Fibroblast of peridontal ligament (primary cell): ENCODE data around the gene MVK.
A peak's percentile ranks its signal among the peaks of the same experiment; 100 is the strongest.

Source experiments
- DNase-seq: peaks from one replicate; pipeline ENCODE4 v3.0.0-alpha.2; 2010; ENCODE audit errors: extremely low read depth

Gene MVK

GRCh38 chr12:109573029-109573913 lies at the start of gene MVK, which contains the start of gene MMAB:
Gene MVK, plus strand, starts transcription at chr12:109573794. Its CDS starts 1,029 bp downstream, at chr12:109574823.
Gene MMAB, minus strand, starts transcription at chr12:109573504. Its CDS starts 24 bp downstream, at chr12:109573480.
- DNase-seq = peak; percentile 99

- no peak for DNase-seq
Measured at GRCh38 chr12:109524466-109525278, 48.9 kb upstream of the MVK start.

GRCh38 chr12:109525279-109525585 lies 48.4 kb upstream of the MVK start:
- no peak for DNase-seq

GRCh38 chr12:109527489-109528123 lies 46.0 kb upstream of the MVK start:
- DNase-seq = no peak

- no peak for DNase-seq
Measured at GRCh38 chr12:109529691-109530640, 43.6 kb upstream of the MVK start.

GRCh38 chr12:109531411-109531810 lies 42.2 kb upstream of the MVK start:
- DNase-seq = no peak

- no peak for DNase-seq
Measured at GRCh38 chr12:109532721-109533486, 40.7 kb upstream of the MVK start.

GRCh38 chr12:109533487-109533740 lies 40.2 kb upstream of the MVK start:
- DNase-seq = no peak

GRCh38 chr12:109534456-109534855 lies 39.1 kb upstream of the MVK start:
- DNase-seq = no peak

- DNase-seq = no peak
Measured at GRCh38 chr12:109535231-109535862, 38.2 kb upstream of the MVK start.

GRCh38 chr12:109535863-109536250 lies 37.7 kb upstream of the MVK start:
- no peak for DNase-seq

- no peak for DNase-seq
Measured at GRCh38 chr12:109537136-109537535, 36.5 kb upstream of the MVK start.

- DNase-seq = no peak
Measured at GRCh38 chr12:109538191-109538863, 35.3 kb upstream of the MVK start.

GRCh38 chr12:109539508-109539907 lies 34.1 kb upstream of the MVK start:
- DNase-seq = peak; percentile 32

GRCh38 chr12:109540526-109541412 lies 32.8 kb upstream of the MVK start:
- no peak for DNase-seq

- no peak for DNase-seq
Measured at GRCh38 chr12:109541413-109541726, 32.2 kb upstream of the MVK start.

- peak; percentile 27 for DNase-seq
Measured at GRCh38 chr12:109542014-109542413, 31.6 kb upstream of the MVK start.

- DNase-seq = no peak
Measured at GRCh38 chr12:109542876-109543275, 30.7 kb upstream of the MVK start.
